GM18520 (cell line): ENCODE measurements around the gene YBEY.

Experiments used
- ATAC-seq: cut with Tn5 transposase; IDR thresholded peaks from one replicate; pipeline ENCODE4 v1.9.1; 2021; ENCODE audit not compliant: unreplicated experiment

YBEY gene

GRCh38 chr21:46325073-46325912 lies 39.2 kb downstream of the YBEY start:
- no peak for ATAC-seq

- ATAC-seq: no peak
Observed at GRCh38 chr21:46326110-46326703, 40.1 kb downstream of the YBEY start.

GRCh38 chr21:46327711-46328110 lies 41.6 kb downstream of the YBEY start:
- no peak for ATAC-seq

- ATAC-seq: no peak
Observed at GRCh38 chr21:46328151-46328550, 42.0 kb downstream of the YBEY start.

- ATAC-seq: no peak
Observed at GRCh38 chr21:46329796-46330195, 43.7 kb downstream of the YBEY start.

- ATAC-seq: no peak
Observed at GRCh38 chr21:46334351-46335140, 48.4 kb downstream of the YBEY start.

GRCh38 chr21:46336603-46337002 lies 50.5 kb downstream of the YBEY start:
- ATAC-seq: no peak

- no peak for ATAC-seq
Observed at GRCh38 chr21:46340998-46341397, 54.9 kb downstream of the YBEY start.

GRCh38 chr21:46344219-46344915 lies 58.2 kb downstream of the YBEY start:
- ATAC-seq: no peak

- ATAC-seq: no peak
Observed at GRCh38 chr21:46345861-46346260, 59.7 kb downstream of the YBEY start.

GRCh38 chr21:46346296-46347202 lies 60.4 kb downstream of the YBEY start:
- ATAC-seq: no peak

- ATAC-seq: no peak
Observed at GRCh38 chr21:46347203-46347550, 61.0 kb downstream of the YBEY start.
